ENCODE measurements around the gene MIS12. TPM values are rescaled to one million over a fixed set of nuclear protein-coding genes. Genes with fewer than 3 reads are reported as not detected.

The MIS12 gene
- total RNA-seq, 4 donors from 2014 or later = 5.6 to 19.1 (median 12.9) TPM

DNA sequence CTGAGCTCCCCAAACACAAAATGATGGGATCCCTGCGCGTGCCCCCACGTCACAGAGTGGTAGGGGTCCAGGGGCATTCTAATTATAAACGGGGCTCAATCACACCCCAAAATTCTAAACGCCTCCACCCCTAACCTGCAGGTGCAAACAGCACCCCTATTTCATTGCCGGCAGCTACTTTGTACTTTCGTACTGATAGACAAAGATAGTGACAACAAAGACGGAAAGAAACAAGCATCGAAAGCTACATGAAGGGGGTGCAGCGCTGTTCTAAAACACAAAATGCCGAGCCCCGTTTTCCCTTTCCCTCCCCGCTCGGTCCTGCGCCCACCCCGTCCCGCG is 13.9 kb downstream of the MIS12 start:
- intact Hi-C loops (cut with DNase I; ENCODE audit: low total_unique reads) (no loop called here), in situ Hi-C loops (cut with MboI; ENCODE audit: low pct_ligation_motif_present in 1 of 4, low pct_unique_long_range_greater_than_20kb in 1 of 4, low sequenced_read_pairs in 3 of 4) (no loop called here)
- Histone ChIP-seq H3K27ac (peak overlapping the region; percentile 12 to 61 (median 56)), H3K36me3 (no peaks in the 10 kb centered on the region), H3K9me3 (no peaks in the 10 kb centered on the region), H3K27me3 (peaks cover 28% of the 10 kb centered on the region), H3K4me1 (peaks cover 0 to 10% (median 7%) of the 10 kb centered on the region in 4 donors), H3K4me3 (peak overlapping the region; percentile 19 to 60 (median 34))
- DNase-seq = no peak
- TF ChIP-seq POLR2A (IDR thresholded peaks at IDR 0.05) = no peak
- TF ChIP-seq POLR2AphosphoS5 (IDR thresholded peaks at IDR 0.05) = no peak
- no peak for TF ChIP-seq EP300 (IDR thresholded peaks at IDR 0.05; ENCODE audit: low read depth)
- TF ChIP-seq, protein P1, sequence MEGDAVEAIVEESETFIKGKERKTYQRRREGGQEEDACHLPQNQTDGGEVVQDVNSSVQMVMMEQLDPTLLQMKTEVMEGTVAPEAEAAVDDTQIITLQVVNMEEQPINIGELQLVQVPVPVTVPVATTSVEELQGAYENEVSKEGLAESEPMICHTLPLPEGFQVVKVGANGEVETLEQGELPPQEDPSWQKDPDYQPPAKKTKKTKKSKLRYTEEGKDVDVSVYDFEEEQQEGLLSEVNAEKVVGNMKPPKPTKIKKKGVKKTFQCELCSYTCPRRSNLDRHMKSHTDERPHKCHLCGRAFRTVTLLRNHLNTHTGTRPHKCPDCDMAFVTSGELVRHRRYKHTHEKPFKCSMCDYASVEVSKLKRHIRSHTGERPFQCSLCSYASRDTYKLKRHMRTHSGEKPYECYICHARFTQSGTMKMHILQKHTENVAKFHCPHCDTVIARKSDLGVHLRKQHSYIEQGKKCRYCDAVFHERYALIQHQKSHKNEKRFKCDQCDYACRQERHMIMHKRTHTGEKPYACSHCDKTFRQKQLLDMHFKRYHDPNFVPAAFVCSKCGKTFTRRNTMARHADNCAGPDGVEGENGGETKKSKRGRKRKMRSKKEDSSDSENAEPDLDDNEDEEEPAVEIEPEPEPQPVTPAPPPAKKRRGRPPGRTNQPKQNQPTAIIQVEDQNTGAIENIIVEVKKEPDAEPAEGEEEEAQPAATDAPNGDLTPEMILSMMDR (IDR thresholded peaks at IDR 0.05) = no peak
- 7 to 15% methylated on average over 4 to 18 of the region's 18 CpGs for WGBS, 2 donors (ENCODE audit: low coverage in 1 of 2)

DNA sequence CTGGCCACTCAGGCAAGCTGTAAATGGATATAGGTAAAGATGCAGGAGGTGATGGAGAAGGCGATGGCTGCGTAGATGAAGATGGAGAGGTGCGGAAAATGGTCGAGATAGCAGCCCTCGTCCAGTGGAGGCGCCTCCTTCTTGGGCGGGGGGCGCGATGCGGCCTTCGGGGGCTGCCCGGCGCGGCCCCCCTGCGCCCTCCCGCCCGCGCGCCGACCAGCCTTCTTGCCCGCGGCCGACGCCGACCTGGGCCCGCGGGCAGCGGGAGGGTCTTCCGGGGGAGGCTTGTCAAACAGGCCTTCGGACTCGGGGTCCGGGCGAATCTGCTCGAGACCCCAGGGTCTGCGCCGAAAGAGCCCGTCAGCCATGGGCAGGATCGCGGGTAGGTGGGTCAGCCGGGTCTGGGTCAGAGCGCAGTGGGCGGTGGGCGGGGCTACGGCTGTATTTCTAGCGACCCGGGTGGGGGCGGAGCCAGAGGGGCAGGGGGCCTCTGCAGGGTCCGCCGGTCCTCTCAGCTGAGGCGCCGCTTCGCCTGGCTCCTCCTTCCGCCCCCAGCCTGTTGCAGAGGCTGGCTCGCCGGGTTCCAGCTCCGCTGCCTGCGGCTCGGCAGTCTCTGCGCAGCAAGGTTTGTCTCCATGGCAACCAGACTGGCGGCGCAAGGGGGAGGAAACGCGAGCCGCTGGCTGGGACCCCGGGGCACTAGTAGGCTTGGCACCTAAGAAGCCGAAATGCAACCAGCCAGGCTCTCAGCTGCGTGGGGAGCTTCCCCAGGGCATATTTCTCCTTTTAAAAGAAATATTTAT is 14.4 kb downstream of the MIS12 start:
- DNase-seq = peak; percentile 63
- Histone ChIP-seq H3K27me3 (peaks cover 28% of the 10 kb centered on the region), H3K36me3 (no peaks in the 10 kb centered on the region), H3K27ac (peak overlapping the region; percentile 12 to 61 (median 56)), H3K9me3 (no peaks in the 10 kb centered on the region), H3K4me1 (peaks cover 0 to 10% (median 7%) of the 10 kb centered on the region in 4 donors), H3K4me3 (peak overlapping the region; percentile 19 to 60 (median 34))
- WGBS, 2 donors (ENCODE audit: low coverage in 1 of 2) = 2% methylated on average over 40 of the region's 67 CpGs; no CpG with 5 or more reads in 1 of the 2 donors
- TF ChIP-seq EP300 (IDR thresholded peaks at IDR 0.05; ENCODE audit: low read depth) (no peak), POLR2AphosphoS5 (IDR thresholded peaks at IDR 0.05) (peak in 1 of 3 donors; percentile 38), POLR2A (IDR thresholded peaks at IDR 0.05) (peak; percentile 24)
- TF ChIP-seq, protein P1 (IDR thresholded peaks at IDR 0.05) = no peak
- in situ Hi-C loops (cut with MboI; ENCODE audit: low pct_ligation_motif_present in 1 of 4, low pct_unique_long_range_greater_than_20kb in 1 of 4, low sequenced_read_pairs in 3 of 4) = no loop called here
- intact Hi-C loops (cut with DNase I; ENCODE audit: low total_unique reads) = no loop called here

DNA sequence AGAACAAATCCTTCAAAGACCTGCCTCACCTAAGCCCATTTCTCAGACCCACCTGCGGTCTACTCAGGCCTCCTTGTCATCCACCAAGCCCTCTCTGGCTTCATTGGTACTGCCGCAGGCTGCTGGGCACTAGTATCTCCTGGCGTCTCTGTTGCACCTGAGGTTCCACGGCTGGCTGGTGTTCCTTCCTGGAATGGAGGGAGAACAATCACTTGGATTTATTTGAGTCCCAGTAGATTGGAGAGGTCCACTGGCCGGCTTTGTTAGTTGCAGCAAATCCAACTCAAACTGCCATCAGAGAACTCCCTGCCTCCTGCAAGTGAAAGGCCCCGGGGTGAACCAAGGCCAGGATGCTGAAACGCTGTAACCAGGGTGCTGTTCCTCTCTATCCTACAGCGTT is 15.3 kb downstream of the MIS12 start:
- Histone ChIP-seq H3K27ac (peak overlapping the region in 1 of 4 donors; percentile 54), H3K36me3 (no peaks in the 10 kb centered on the region), H3K4me1 (peaks cover 0 to 10% (median 7%) of the 10 kb centered on the region in 4 donors), H3K27me3 (peaks cover 28% of the 10 kb centered on the region), H3K9me3 (no peaks in the 10 kb centered on the region), H3K4me3 (no peak overlapping the region)
- no peak for DNase-seq
- 83 to 92% methylated on average over 2 to 8 of the region's 8 CpGs for WGBS, 2 donors (ENCODE audit: low coverage in 1 of 2)
- no peak for TF ChIP-seq POLR2AphosphoS5 (IDR thresholded peaks at IDR 0.05)
- TF ChIP-seq EP300 (IDR thresholded peaks at IDR 0.05; ENCODE audit: low read depth) = no peak
- TF ChIP-seq, protein P1 (IDR thresholded peaks at IDR 0.05) = no peak
- no peak for TF ChIP-seq POLR2A (IDR thresholded peaks at IDR 0.05)
- in situ Hi-C loops (cut with MboI; ENCODE audit: low pct_ligation_motif_present in 1 of 4, low pct_unique_long_range_greater_than_20kb in 1 of 4, low sequenced_read_pairs in 3 of 4) = no loop called here
- intact Hi-C loops (cut with DNase I; ENCODE audit: low total_unique reads) = no loop called here

DNA sequence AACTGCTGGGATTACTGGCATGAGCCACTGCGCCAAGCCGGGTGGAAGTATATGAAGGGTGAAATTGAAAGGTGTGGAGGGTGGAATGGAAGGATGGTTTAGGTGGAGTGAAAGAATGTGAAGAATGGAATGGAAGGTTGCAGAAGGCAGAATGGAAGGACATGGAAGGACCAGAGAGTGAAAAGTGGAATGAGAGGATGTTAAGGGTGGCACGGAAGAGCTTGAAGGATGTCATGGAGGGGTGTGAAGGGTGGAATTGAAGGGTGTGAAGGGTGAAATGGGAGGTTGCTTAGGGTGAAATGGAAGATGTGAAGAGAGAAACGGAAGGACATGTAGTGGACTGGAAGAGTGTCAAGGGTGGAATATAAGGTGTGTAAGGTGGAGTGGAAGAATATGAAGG is 16.2 kb downstream of the MIS12 start:
- Histone ChIP-seq H3K36me3 (no peaks in the 10 kb centered on the region), H3K27me3 (peaks cover 28% of the 10 kb centered on the region), H3K4me1 (peaks cover 0 to 10% (median 7%) of the 10 kb centered on the region in 4 donors), H3K9me3 (no peaks in the 10 kb centered on the region), H3K27ac (no peak overlapping the region), H3K4me3 (no peak overlapping the region)
- DNase-seq = no peak
- intact Hi-C loops (cut with DNase I; ENCODE audit: low total_unique reads) = no loop called here
- in situ Hi-C loops (cut with MboI; ENCODE audit: low pct_ligation_motif_present in 1 of 4, low pct_unique_long_range_greater_than_20kb in 1 of 4, low sequenced_read_pairs in 3 of 4) = no loop called here
- TF ChIP-seq POLR2A (IDR thresholded peaks at IDR 0.05) = no peak
- WGBS, 2 donors (ENCODE audit: low coverage in 1 of 2) = 92 to 100% methylated on average over 2 to 4 of the region's 4 CpGs

Measured in transverse colon (tissue), 4 donors.